ENCODE data around the gene AKAP6. TPM values are rescaled to one million over a fixed set of nuclear protein-coding genes. Genes with fewer than 3 reads are reported as not detected.

AKAP6 gene
- total RNA-seq, 4 donors from 2014 or later: 4.1 to 34.4 (median 15.3) TPM

DNA sequence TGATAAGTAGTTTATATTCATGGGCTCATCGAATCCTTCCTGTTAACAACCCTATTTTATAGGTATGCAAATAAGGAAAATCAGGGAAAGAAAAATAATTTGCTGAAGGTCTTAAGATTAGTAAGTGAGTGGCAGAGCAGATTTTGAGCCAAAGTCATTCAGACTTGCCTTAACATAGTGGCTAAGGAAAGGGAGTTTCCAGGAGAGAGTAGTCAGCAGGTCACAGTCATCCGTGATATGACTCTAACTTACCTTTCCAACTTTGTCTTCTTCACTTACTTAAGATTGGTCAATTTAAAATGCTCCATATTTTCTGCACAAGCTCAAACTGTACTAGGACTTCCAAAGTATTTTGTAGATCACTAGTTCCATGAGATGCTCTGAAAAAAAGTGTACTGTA is 46.6 kb downstream of the AKAP6 start:
- Histone ChIP-seq H3K4me1 (no peaks in the 10 kb centered on the region), H3K27ac (no peak overlapping the region), H3K4me3 (no peak overlapping the region), H3K27me3 (no peaks in the 10 kb centered on the region), H3K9me3 (no peaks in the 10 kb centered on the region), H3K36me3 (no peaks in the 10 kb centered on the region)
- TF ChIP-seq, protein P1, sequence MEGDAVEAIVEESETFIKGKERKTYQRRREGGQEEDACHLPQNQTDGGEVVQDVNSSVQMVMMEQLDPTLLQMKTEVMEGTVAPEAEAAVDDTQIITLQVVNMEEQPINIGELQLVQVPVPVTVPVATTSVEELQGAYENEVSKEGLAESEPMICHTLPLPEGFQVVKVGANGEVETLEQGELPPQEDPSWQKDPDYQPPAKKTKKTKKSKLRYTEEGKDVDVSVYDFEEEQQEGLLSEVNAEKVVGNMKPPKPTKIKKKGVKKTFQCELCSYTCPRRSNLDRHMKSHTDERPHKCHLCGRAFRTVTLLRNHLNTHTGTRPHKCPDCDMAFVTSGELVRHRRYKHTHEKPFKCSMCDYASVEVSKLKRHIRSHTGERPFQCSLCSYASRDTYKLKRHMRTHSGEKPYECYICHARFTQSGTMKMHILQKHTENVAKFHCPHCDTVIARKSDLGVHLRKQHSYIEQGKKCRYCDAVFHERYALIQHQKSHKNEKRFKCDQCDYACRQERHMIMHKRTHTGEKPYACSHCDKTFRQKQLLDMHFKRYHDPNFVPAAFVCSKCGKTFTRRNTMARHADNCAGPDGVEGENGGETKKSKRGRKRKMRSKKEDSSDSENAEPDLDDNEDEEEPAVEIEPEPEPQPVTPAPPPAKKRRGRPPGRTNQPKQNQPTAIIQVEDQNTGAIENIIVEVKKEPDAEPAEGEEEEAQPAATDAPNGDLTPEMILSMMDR (IDR thresholded peaks at IDR 0.05): no peak
- no peak for TF ChIP-seq POLR2A (IDR thresholded peaks at IDR 0.05)
- no peak for DNase-seq
- intact Hi-C loops (cut with DNase I; ENCODE audit: low total_unique reads): no loop called here

DNA sequence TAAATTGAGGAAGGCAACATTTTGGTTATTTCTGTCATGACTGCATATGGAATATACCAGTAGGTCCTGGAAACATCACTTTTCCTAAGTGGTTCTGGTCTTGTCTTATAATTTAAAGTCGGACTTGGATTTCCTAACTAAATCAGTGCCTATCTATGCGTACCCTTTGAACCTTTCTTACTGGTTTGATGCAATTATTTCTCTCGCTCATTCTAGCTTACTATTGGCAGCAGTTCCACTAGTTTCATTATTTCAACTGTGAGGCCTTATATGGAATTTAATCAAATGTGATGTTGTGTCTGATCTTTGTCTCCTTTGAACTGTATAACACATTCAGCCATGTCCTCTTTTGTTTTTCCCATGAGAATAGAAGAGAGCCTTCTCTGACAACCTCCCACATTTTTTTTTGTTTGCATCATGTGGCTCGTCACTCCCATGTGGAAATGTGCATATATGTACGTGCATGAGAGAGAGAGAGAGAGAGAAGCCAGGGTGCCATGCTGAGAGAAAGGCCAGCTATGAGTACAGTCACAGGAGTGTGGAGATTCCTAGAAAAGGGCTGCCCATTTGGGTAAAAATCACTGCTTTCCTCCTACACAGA is 48.0 kb downstream of the AKAP6 start:
- Histone ChIP-seq H3K9me3 (no peaks in the 10 kb centered on the region), H3K36me3 (no peaks in the 10 kb centered on the region), H3K27ac (no peak overlapping the region), H3K4me1 (no peaks in the 10 kb centered on the region), H3K27me3 (no peaks in the 10 kb centered on the region), H3K4me3 (no peak overlapping the region)
- no peak for DNase-seq
- intact Hi-C loops (cut with DNase I; ENCODE audit: low total_unique reads): no loop called here
- TF ChIP-seq, protein P1 (IDR thresholded peaks at IDR 0.05): no peak
- TF ChIP-seq POLR2A (IDR thresholded peaks at IDR 0.05): no peak

DNA sequence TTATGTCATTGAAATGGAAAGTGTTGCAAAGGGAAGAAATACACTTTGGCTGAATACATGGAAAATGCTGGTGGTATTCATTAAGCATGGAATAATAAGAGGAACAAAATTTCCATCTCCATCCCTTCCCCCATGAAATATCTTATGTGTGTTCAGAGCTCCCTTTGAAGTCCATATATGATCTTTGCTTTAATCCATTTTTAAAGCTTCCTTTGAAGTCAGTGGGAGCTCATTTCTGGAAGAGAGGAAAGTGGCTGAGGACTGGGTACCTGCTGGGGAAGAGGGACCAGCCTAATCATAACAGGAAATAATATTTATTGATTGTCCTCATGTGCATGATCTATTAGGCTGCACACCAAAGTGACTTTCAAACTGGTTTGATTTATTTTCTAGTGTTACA is 49.2 kb downstream of the AKAP6 start:
- Histone ChIP-seq H3K4me1 (no peaks in the 10 kb centered on the region), H3K9me3 (no peaks in the 10 kb centered on the region), H3K4me3 (no peak overlapping the region), H3K27ac (no peak overlapping the region), H3K36me3 (no peaks in the 10 kb centered on the region), H3K27me3 (no peaks in the 10 kb centered on the region)
- no peak for TF ChIP-seq POLR2A (IDR thresholded peaks at IDR 0.05)
- TF ChIP-seq, protein P1 (IDR thresholded peaks at IDR 0.05): no peak
- DNase-seq: no peak
- intact Hi-C loops (cut with DNase I; ENCODE audit: low total_unique reads): no loop called here

DNA sequence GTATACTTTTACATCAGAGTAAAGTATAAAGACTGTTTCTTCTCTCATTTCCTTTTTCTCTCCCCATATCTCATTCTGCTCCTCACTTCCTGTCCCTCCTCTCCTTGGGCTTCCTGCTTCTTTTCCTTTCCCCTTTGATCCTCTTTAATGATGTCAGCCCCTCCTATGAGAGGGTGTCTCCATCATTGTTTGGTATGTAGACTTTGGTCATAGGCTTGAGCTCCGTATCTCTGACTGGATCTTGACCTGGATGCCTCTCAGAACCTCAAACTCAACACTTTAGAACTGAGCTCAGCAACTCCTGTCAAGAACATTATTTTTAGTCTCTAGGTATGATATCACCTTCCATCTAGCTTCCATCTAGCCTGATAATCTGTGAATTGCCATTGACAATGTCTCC is 50.3 kb downstream of the AKAP6 start:
- Histone ChIP-seq H3K27me3 (no peaks in the 10 kb centered on the region), H3K27ac (no peak overlapping the region), H3K4me3 (no peak overlapping the region), H3K4me1 (no peaks in the 10 kb centered on the region), H3K9me3 (no peaks in the 10 kb centered on the region), H3K36me3 (no peaks in the 10 kb centered on the region)
- TF ChIP-seq, protein P1 (IDR thresholded peaks at IDR 0.05): no peak
- TF ChIP-seq POLR2A (IDR thresholded peaks at IDR 0.05): no peak
- DNase-seq: no peak
- intact Hi-C loops (cut with DNase I; ENCODE audit: low total_unique reads): no loop called here

DNA sequence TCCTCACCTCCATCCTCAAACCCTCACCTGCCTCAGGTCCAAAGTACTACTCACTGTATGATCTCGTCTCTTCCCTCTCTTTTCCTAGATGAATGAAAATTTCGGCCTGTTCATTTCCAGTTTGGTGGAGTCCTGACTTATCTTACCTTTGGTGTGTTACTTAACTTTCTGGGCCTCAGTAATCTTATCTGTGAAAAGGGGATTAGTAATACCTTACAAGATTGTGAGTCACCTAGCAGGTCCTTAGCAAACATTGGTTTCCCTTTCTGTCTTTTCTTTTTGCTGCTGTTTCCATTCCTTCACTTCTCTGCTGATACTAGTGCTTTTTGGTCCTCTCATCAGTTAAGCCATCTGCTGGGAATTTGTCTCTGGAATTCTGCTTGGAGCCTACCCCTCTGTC is 52.8 kb downstream of the AKAP6 start:
- TF ChIP-seq, protein P1 (IDR thresholded peaks at IDR 0.05): no peak
- TF ChIP-seq POLR2A (IDR thresholded peaks at IDR 0.05): no peak
- no peak for DNase-seq
- H3K4me3 ChIP-seq: no peak overlapping the region
- H3K36me3 ChIP-seq: no peaks in the 10 kb centered on the region
- H3K27me3 ChIP-seq: no peaks in the 10 kb centered on the region
- intact Hi-C loops (cut with DNase I; ENCODE audit: low total_unique reads): no loop called here
- H3K27ac ChIP-seq: no peak overlapping the region
- no peaks in the 10 kb centered on the region for H3K4me1 ChIP-seq
- no peaks in the 10 kb centered on the region for H3K9me3 ChIP-seq
